Duodenal mucosa (tissue), 2 donors: Measurements from ENCODE around the gene MAML2.

Source experiments
- H3K27ac ChIP-seq: one replicate; pipeline ENCODE4 v1.7.0; 2013; ENCODE audit warnings: low read depth, low read length
- H3K27me3 ChIP-seq, 2 donors: one replicate each; pipeline ENCODE4 v1.7.0; 2013; ENCODE audit warnings: low read length in 2 of 2, control low read depth in 1 of 2; ENCODE audit not compliant: insufficient read depth in 2 of 2, control insufficient read depth in 1 of 2
- H3K36me3 ChIP-seq, 2 donors: one replicate each; pipeline ENCODE4 v1.7.0; 2013; ENCODE audit warnings: low read length in 2 of 2, control low read depth in 1 of 2; ENCODE audit not compliant: insufficient read depth in 2 of 2, control insufficient read depth in 1 of 2
- H3K4me1 ChIP-seq, 2 donors: one replicate each; pipeline ENCODE4 v1.7.0; 2013; ENCODE audit warnings: low read length in 2 of 2, control low read depth in 1 of 2; ENCODE audit not compliant: insufficient read depth in 2 of 2, control insufficient read depth in 1 of 2
- H3K4me3 ChIP-seq, 2 donors: one replicate each; pipeline ENCODE4 v1.7.0; 2013; ENCODE audit warnings: low read length in 2 of 2, low read depth in 1 of 2
- H3K9ac ChIP-seq, 2 donors: one replicate each; pipeline ENCODE4 v1.7.0; 2013; ENCODE audit warnings: low read length in 2 of 2, low read depth in 1 of 2
- H3K9me3 ChIP-seq, 2 donors: one replicate each; pipeline ENCODE4 v1.7.0; 2013; ENCODE audit warnings: low read length in 2 of 2, control low read depth in 1 of 2; ENCODE audit not compliant: control insufficient read depth in 1 of 2

MAML2 gene

DNA sequence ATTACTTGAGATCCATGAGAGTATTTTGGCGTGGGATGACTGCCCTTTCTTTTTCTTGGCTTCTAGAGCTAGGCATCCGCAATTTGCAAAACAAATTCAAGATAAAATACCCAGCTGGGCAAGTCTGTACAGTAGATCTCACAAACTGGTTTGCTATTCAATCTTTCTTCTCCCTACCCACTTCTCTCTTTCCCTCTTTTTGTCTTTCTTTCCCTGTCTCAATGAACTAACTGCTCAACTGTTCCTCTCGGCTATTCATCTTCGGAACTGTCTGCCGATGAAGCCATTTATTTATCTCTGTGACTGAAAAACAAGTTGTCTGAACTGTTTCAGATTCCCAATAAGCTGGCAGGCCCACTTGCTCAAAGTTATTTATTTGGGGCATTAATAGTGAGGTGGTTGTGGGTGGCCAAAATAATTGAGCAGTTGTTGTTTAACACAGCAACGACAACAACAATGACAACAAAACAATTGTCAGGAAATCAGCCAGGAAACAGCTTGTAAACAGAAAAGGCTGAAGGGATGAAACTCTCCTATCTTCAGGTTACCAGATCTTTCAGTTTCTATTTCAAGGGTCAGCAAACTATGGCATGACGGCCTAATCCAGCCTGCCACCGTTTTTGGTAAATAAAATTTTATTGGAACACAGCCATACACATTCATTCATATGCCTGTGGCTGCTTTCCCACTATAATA lies 343.1 kb downstream of the MAML2 start:
- Histone ChIP-seq H3K27me3 (no peaks in the 10 kb centered on the region), H3K36me3 (no peaks in the 10 kb centered on the region), H3K9me3 (no peaks in the 10 kb centered on the region), H3K4me1 (peaks cover 0 to 8% of the 10 kb centered on the region in 2 donors), H3K27ac (peak overlapping the region; percentile 28), H3K9ac (peak overlapping the region in 1 of 2 donors; percentile 15), H3K4me3 (no peak overlapping the region)

GRCh38 chr11:95996621-95997235 lies 346.3 kb downstream of the MAML2 start:
- Histone ChIP-seq H3K4me3 (no peak overlapping the region), H3K27me3 (no peaks in the 10 kb centered on the region), H3K4me1 (peaks cover 0 to 8% of the 10 kb centered on the region in 2 donors), H3K9ac (no peak overlapping the region), H3K27ac (no peak overlapping the region), H3K36me3 (no peaks in the 10 kb centered on the region), H3K9me3 (no peaks in the 10 kb centered on the region)

GRCh38 chr11:95994329-95994728 lies 348.7 kb downstream of the MAML2 start:
- H3K27me3 ChIP-seq: no peaks in the 10 kb centered on the region
- H3K36me3 ChIP-seq: no peaks in the 10 kb centered on the region
- no peaks in the 10 kb centered on the region for H3K4me1 ChIP-seq
- H3K9me3 ChIP-seq: no peaks in the 10 kb centered on the region
- no peak overlapping the region for H3K4me3 ChIP-seq
- H3K27ac ChIP-seq: no peak overlapping the region
- H3K9ac ChIP-seq: no peak overlapping the region

GRCh38 chr11:95993438-95994298 lies 349.3 kb downstream of the MAML2 start:
- Histone ChIP-seq H3K27me3 (no peaks in the 10 kb centered on the region), H3K4me1 (no peaks in the 10 kb centered on the region), H3K36me3 (no peaks in the 10 kb centered on the region), H3K9me3 (no peaks in the 10 kb centered on the region), H3K4me3 (no peak overlapping the region), H3K9ac (no peak overlapping the region), H3K27ac (no peak overlapping the region)

- Histone ChIP-seq H3K4me1 (no peaks in the 10 kb centered on the region), H3K4me3 (no peak overlapping the region), H3K9ac (no peak overlapping the region), H3K27ac (no peak overlapping the region), H3K27me3 (no peaks in the 10 kb centered on the region), H3K9me3 (no peaks in the 10 kb centered on the region), H3K36me3 (no peaks in the 10 kb centered on the region)
Observed at GRCh38 chr11:95991545-95991944, 351.4 kb downstream of the MAML2 start.

DNA sequence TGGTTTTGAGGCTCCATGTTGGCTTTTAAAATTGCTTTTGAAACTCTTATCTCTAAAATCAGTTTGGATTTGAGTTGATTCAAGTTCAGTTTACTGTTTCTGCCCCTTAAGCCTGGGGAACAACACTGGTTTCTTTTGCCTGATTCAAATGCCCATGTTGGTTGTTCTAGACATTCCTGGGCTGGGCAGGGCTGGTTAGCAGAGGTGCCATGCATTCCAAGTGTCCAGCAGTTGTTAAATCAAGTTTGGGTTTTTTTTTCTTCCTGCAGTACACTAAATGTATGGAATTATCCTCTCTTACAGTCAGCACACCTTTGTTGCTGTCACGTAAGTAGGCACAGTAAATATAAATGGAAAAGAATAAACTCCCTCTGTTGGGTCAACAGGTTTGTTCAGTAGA lies 351.9 kb downstream of the MAML2 start:
- Histone ChIP-seq H3K4me1 (no peaks in the 10 kb centered on the region), H3K4me3 (no peak overlapping the region), H3K36me3 (no peaks in the 10 kb centered on the region), H3K27me3 (no peaks in the 10 kb centered on the region), H3K9me3 (no peaks in the 10 kb centered on the region), H3K27ac (no peak overlapping the region), H3K9ac (no peak overlapping the region)

DNA sequence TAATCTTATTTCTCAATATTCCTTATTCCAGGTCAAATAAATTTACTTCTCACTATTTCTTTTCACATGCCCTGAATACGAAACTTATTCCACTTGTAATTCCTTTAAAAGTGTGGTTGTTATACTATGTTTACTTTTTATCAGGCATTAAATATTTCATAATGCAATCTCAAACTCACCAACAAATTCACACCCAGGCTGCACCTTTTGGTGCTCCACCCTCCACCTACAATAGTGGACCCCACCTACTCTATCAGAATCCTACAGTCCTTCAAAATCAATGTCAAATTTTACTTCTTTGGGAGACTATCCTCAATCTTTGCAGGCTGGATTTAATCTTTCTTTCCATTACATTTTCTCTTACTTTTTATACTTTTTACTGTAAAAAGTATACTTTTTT lies 353.2 kb downstream of the MAML2 start:
- Histone ChIP-seq H3K27me3 (no peaks in the 10 kb centered on the region), H3K27ac (no peak overlapping the region), H3K9me3 (no peaks in the 10 kb centered on the region), H3K4me3 (no peak overlapping the region), H3K4me1 (no peaks in the 10 kb centered on the region), H3K9ac (no peak overlapping the region), H3K36me3 (peaks cover 0 to 5% of the 10 kb centered on the region in 2 donors)

DNA sequence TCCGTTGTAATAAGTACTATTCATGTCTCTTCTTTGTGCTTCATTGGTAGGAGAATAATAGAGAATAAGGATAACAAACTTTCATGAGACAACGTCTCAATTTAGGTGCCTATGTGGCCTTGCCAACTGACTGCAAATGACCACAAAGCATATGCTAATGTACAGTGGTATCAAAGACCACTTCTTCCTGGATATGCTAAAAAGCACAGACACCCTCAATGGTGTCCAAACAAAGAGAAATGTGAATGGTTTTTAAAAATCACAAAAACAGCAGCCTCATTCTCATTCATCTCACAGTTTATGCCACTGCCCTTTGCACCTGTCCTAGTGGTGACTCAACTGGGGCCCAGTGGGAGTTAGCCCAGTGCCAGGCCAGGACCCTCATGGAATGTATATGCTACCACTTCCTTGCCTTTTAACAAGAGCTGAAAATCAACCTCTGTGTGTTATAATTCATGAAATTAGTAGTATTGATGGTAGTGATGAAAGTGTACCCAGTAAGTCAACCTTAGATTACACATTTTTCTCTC lies 353.9 kb downstream of the MAML2 start:
- Histone ChIP-seq H3K36me3 (peaks cover 0 to 8% of the 10 kb centered on the region in 2 donors), H3K4me1 (no peaks in the 10 kb centered on the region), H3K9me3 (no peaks in the 10 kb centered on the region), H3K9ac (no peak overlapping the region), H3K27ac (no peak overlapping the region), H3K4me3 (no peak overlapping the region), H3K27me3 (no peaks in the 10 kb centered on the region)

DNA sequence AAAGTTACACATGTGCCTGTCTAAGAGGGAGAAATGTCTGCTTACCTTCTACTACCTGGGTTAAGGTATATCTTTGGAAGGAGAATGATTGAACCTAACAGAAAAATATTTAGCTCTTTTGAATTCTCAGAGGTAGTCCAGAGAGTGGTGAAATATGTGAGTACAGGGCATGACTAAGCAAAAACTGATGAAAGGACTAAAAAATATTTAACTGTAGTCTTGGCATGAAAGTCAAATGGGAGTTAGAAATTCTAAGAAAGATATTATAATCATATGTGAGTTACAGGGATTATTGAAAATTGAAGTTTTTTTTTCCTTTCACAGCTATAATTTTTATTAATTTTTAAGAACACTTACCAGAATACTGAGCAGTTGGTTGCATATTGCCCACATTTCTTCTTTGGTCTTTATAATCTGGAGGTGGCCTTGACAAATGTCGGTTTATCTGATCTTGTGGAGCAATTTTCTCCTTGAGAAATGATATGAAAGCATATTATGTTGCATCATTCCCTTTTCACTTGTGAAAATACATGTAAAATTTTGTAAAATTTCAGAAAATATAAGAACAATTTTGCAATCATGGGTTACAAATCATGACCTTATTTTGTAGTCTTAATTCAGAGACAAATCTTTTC lies 357.7 kb downstream of the MAML2 start:
- Histone ChIP-seq H3K9me3 (no peaks in the 10 kb centered on the region), H3K4me3 (no peak overlapping the region), H3K4me1 (no peaks in the 10 kb centered on the region), H3K9ac (no peak overlapping the region), H3K27ac (no peak overlapping the region), H3K36me3 (peaks cover 0 to 17% of the 10 kb centered on the region in 2 donors), H3K27me3 (no peaks in the 10 kb centered on the region)
